Choroid plexus epithelial cell (primary cell): ENCODE data around the gene APBB2.
A peak's percentile ranks its signal among the peaks of the same experiment; 100 is the strongest.

Experiments
- DNase-seq: peaks from one replicate; pipeline ENCODE4 v3.0.0-alpha.2; 2010; ENCODE audit warnings: low read depth
- H3K4me3 ChIP-seq: 2 replicates; pipeline ENCODE4 v1.5.1; 2011; ENCODE audit warnings: low read depth, mild to moderate bottlenecking, control low read depth, low read length, moderate library complexity
- CTCF ChIP-seq: conservative IDR thresholded peaks from 2 replicates; pipeline ENCODE4 v1.5.1; 2011; ENCODE audit warnings: low read depth, mild to moderate bottlenecking, control low read depth, inconsistent platforms, low read length, moderate library complexity

Gene APBB2

GRCh38 chr4:41044791-41045190 lies 169.6 kb downstream of the APBB2 start:
- no peak for TF ChIP-seq CTCF
- no peak for DNase-seq

GRCh38 chr4:41044165-41044564 lies 170.2 kb downstream of the APBB2 start:
- H3K4me3 ChIP-seq, result no peak overlapping the region
- no peak for DNase-seq
- TF ChIP-seq CTCF, result no peak

More at GRCh38 chr4:41044791-41045190, 169.6 kb downstream of the APBB2 start:
- H3K4me3 ChIP-seq, result no peak overlapping the region

- TF ChIP-seq CTCF, result no peak
- H3K4me3 ChIP-seq, result no peak overlapping the region
- DNase-seq, result no peak
These were observed 170.9 kb downstream of the APBB2 start for GRCh38 chr4:41043465-41043864.

GRCh38 chr4:41041551-41041950 lies 172.8 kb downstream of the APBB2 start:
- TF ChIP-seq CTCF, result no peak
- H3K4me3 ChIP-seq, result no peak overlapping the region
- no peak for DNase-seq

GRCh38 chr4:41039317-41039716 lies 175.0 kb downstream of the APBB2 start:
- no peak overlapping the region for H3K4me3 ChIP-seq
- TF ChIP-seq CTCF, result no peak
- DNase-seq, result no peak

- no peak for DNase-seq
- no peak for TF ChIP-seq CTCF
- H3K4me3 ChIP-seq, result no peak overlapping the region
These were observed 176.0 kb downstream of the APBB2 start for GRCh38 chr4:41038304-41038703.

- no peak overlapping the region for H3K4me3 ChIP-seq
- no peak for TF ChIP-seq CTCF
- peak; percentile 13 for DNase-seq
These were observed 185.2 kb downstream of the APBB2 start for GRCh38 chr4:41029098-41029497.
